Type B pancreatic cell (in vitro differentiated cells): ENCODE data around the gene CDC14B. TPM values are rescaled to one million over a fixed set of nuclear protein-coding genes. Genes with fewer than 3 reads are reported as not detected.

Experiments used
- DNase-seq: peaks from one replicate; pipeline ENCODE4 v3.0.0; 2021; ENCODE audit warnings: mixed read lengths; ENCODE audit not compliant: unreplicated experiment; ENCODE audit errors: extremely low spot score
- H3K27ac Mint-ChIP-seq: 2 replicates; pipeline ENCODE4 v1.8.0; 2021; ENCODE audit warnings: mild to moderate bottlenecking, mixed read lengths
- H3K27me3 Mint-ChIP-seq: 2 replicates; pipeline ENCODE4 v1.8.0; 2021; ENCODE audit warnings: mixed read lengths
- H3K36me3 Mint-ChIP-seq: 2 replicates; pipeline ENCODE4 v1.8.0; 2021; ENCODE audit warnings: mixed read lengths
- H3K4me1 Mint-ChIP-seq: one replicate; pipeline ENCODE4 v1.8.0; 2021; ENCODE audit warnings: mixed read lengths; ENCODE audit not compliant: unreplicated experiment
- H3K4me3 Mint-ChIP-seq: 2 replicates; pipeline ENCODE4 v1.8.0; 2021; ENCODE audit warnings: mild to moderate bottlenecking, mixed read lengths
- H3K9me3 Mint-ChIP-seq: 2 replicates; pipeline ENCODE4 v1.8.0; 2021; ENCODE audit warnings: mixed read lengths
- total RNA-seq: library from RNA; stranded (reverse); gene quantifications from 2 replicates; pipeline ENCODE4 v1.2.1, GENCODE V29; 2021; ENCODE audit warnings: low replicate concordance
- TF ChIP-seq, protein P1 (sequence below): fragments of 200-600 bp; sonication (generic); conservative IDR thresholded peaks from 2 replicates; pipeline ENCODE4 v1.5.0; 2021; ENCODE audit warnings: antibody characterized with exemption, mild to moderate bottlenecking

Gene CDC14B
- total RNA-seq, 1 donor from 2014 or later, result 24.8 TPM

DNA sequence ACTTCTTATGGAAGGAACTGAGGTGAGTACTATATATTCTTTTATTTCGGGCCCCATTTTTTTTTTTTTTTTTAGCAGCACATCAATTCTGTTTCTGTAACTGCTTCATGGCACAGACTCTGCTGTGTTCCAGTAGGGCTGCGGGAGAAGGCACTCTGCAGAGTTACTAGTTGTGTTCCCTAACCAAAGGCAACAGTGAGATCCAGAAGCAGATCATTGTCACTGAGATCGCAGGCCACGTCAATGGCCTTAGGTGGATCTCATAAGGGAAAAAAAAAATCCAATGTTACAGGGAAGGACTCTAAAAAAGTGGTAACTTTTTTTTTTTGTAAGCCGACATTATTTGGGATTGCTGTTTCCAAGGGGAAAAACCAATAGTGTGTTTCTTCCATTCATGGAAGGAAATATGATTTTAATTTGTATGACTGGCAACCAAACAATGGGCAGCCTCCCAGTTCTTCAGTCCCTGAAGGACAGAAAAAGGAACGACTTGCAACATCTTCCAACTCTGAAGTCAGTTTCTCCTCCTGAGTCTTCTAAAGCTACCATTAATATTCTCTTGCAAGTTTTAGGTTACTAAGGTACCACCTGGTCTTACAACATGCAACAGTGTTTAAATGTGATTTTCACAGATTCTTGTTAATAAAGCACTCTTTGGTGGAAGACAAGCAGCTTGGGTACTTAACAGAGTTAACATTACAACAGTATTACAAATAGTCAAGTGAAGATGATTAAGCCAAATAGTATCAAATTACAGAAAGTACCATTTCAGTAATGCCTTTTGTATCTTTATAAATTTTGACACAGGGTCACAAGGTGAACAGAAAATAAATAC, 116.9 kb downstream of the CDC14B start:
- H3K9me3 Mint-ChIP-seq, result no peaks in the 10 kb centered on the region
- H3K4me1 Mint-ChIP-seq, result peaks cover 5% of the 10 kb centered on the region
- H3K4me3 Mint-ChIP-seq, result no peak overlapping the region
- TF ChIP-seq, protein P1, sequence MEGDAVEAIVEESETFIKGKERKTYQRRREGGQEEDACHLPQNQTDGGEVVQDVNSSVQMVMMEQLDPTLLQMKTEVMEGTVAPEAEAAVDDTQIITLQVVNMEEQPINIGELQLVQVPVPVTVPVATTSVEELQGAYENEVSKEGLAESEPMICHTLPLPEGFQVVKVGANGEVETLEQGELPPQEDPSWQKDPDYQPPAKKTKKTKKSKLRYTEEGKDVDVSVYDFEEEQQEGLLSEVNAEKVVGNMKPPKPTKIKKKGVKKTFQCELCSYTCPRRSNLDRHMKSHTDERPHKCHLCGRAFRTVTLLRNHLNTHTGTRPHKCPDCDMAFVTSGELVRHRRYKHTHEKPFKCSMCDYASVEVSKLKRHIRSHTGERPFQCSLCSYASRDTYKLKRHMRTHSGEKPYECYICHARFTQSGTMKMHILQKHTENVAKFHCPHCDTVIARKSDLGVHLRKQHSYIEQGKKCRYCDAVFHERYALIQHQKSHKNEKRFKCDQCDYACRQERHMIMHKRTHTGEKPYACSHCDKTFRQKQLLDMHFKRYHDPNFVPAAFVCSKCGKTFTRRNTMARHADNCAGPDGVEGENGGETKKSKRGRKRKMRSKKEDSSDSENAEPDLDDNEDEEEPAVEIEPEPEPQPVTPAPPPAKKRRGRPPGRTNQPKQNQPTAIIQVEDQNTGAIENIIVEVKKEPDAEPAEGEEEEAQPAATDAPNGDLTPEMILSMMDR, result no peak
- H3K27me3 Mint-ChIP-seq, result no peaks in the 10 kb centered on the region
- peaks cover 4% of the 10 kb centered on the region for H3K36me3 Mint-ChIP-seq
- DNase-seq, result no peak
- H3K27ac Mint-ChIP-seq, result no peak overlapping the region

GRCh38 chr9:96501633-96502538, 117.8 kb downstream of the CDC14B start:
- Mint-ChIP-seq H3K27me3 (no peaks in the 10 kb centered on the region), H3K4me3 (no peak overlapping the region), H3K36me3 (peaks cover 4% of the 10 kb centered on the region), H3K9me3 (no peaks in the 10 kb centered on the region), H3K27ac (no peak overlapping the region), H3K4me1 (peaks cover 5% of the 10 kb centered on the region)
- DNase-seq, result no peak
- TF ChIP-seq, protein P1, result no peak

DNA sequence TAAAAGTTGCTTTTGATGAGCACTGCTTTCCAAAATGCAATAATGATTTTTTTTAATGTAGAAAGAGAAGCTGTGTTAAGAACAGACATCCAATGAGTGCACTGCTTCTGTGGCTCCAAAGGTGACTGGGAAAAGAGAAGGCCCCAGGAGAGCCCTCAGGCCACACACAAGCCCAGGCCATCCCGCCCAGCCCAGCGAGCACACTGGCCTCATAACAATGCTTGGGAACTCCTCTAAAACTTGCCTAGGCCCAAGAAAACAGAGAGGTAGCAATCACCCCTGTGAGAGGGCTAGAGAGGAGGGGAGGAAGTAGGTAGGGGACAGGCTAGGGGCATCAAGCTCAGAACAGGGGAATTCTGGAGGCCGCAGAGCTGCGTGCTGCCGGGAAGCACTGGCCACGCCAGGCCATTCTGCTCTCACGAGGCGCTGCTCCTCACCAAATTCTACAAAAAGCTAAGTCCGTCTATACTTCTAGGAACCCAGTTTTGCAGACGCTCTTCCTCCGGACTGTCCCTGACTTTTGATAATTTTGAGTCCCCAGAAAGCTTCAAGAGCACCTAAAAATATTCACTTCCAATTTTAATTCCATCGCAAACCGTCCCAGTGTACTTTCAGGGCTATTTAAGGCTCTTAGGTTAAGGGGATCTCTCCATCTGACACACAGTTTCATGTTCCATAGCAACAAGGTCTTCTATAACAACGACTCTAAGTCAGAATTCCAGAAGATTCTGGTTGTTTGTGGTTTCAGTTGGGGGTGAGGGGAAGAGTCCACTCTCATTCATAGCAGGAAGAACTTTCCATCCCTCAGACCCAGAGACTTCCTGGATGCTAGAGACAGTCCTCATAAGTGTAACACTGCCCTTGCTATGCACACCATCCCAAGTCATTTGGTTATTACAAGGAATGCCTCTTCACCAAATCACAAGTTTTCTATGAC, 118.7 kb downstream of the CDC14B start:
- Mint-ChIP-seq H3K4me1 (peaks cover 5% of the 10 kb centered on the region), H3K36me3 (no peaks in the 10 kb centered on the region), H3K27me3 (no peaks in the 10 kb centered on the region), H3K9me3 (no peaks in the 10 kb centered on the region), H3K4me3 (no peak overlapping the region), H3K27ac (no peak overlapping the region)
- TF ChIP-seq, protein P1, result no peak
- DNase-seq, result no peak

- Mint-ChIP-seq H3K4me3 (no peak overlapping the region), H3K9me3 (no peaks in the 10 kb centered on the region), H3K4me1 (peaks cover 5% of the 10 kb centered on the region), H3K27ac (no peak overlapping the region), H3K27me3 (no peaks in the 10 kb centered on the region), H3K36me3 (no peaks in the 10 kb centered on the region)
- DNase-seq, result no peak
- TF ChIP-seq, protein P1, result no peak
Measured at GRCh38 chr9:96499257-96499656, 120.4 kb downstream of the CDC14B start.

GRCh38 chr9:96498796-96499195, 120.8 kb downstream of the CDC14B start:
- TF ChIP-seq, protein P1, result no peak
- no peak for DNase-seq
- Mint-ChIP-seq H3K9me3 (no peaks in the 10 kb centered on the region), H3K36me3 (no peaks in the 10 kb centered on the region), H3K27me3 (no peaks in the 10 kb centered on the region), H3K4me1 (peaks cover 5% of the 10 kb centered on the region), H3K4me3 (no peak overlapping the region), H3K27ac (no peak overlapping the region)
